Measurements from ENCODE around the gene PZP. TPM values are rescaled to one million over a fixed set of nuclear protein-coding genes. Genes with fewer than 3 reads are reported as not detected.

The PZP gene
- total and polyA plus RNA-seq, 4 experiments from 2014 or later: 0.32 TPM; not detected in 3

GRCh38 chr12:9115731-9116559, 92.2 kb downstream of the PZP start, which contains the start of gene A2M:
A2M (minus strand) TSS chr12:9115919; CDS start chr12:9115849, 70 bp downstream.
- CTCF ChIA-PET (ENCODE audit: partially characterized antibody): interaction anchor here (1.2 kb wide), 1 partner anchor 459 kb away, joined by 3 read pairs; no protein-coding TSS in a partner anchor
- H3K27ac Mint-ChIP-seq: peak within 1 kb of the TSS in 6 of 7 donors; percentile 7 to 85 (median 43)

DNA sequence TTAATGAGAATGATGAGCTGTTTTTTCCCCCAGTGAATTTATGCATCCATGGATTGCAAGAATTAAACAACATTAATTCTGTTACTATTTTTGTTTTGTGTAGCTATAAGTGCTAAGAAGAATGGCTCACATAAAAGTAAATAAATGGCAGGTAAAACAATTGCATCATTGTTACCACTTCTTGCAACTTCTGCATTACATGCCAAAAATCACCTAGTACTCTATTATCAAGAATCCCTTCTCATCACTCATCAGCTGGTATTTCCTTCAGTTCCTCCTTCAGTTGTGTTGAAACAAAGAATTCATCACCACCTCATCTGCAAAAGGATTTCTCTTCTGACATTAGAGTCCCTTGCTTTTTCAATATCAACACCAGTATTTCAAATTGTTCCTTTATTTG, 93.2 kb downstream of the PZP start:
- intact Hi-C loops (cut with micrococcal nuclease): no loop called here
- peaks cover 9% of the 10 kb centered on the region for H3K4me1 ChIP-seq (ENCODE audit: insufficient read depth, low read length)
- Mint-ChIP-seq H3K36me3 (peaks cover 20 to 34% of the 10 kb centered on the region in 2 donors), H3K27me3 (no peaks in the 10 kb centered on the region), H3K4me3 (no peak overlapping the region), H3K9me3 (no peaks in the 10 kb centered on the region), H3K4me1 (peaks cover 24 to 33% (median 26%) of the 10 kb centered on the region in 4 donors), H3K27ac (peak overlapping the region in 3 of 7 donors; percentile 18 to 60 (median 38))
- no peaks in the 10 kb centered on the region for H3K36me3 ChIP-seq (ENCODE audit: insufficient read depth, low read length)
- no peak overlapping the region for H3K27ac ChIP-seq (ENCODE audit: low read depth, low read length)
- ChIA-PET POLR2A (ENCODE audit: partially characterized antibody) (no interaction called here), CTCF (ENCODE audit: partially characterized antibody) (no interaction called here)
- H3K27me3 ChIP-seq (ENCODE audit: insufficient read depth, low read length): no peaks in the 10 kb centered on the region
- H3K4me3 ChIP-seq (ENCODE audit: low read length in 2 of 2): no peak overlapping the region
- no peaks in the 10 kb centered on the region for H3K9me3 ChIP-seq (ENCODE audit: control insufficient read depth in 1 of 2, low read length in 2 of 2)
- no peak for DNase-seq

More at GRCh38 chr12:9115731-9116559, 92.2 kb downstream of the PZP start, which contains the start of gene A2M:
- H3K4me1 ChIP-seq (ENCODE audit: insufficient read depth, low read length): peaks cover 9% of the 10 kb centered on the region
- H3K27me3 Mint-ChIP-seq: no peaks in the 10 kb centered on the region
- H3K27ac ChIP-seq (ENCODE audit: low read depth, low read length): no peak within 1 kb of the TSS
- no peaks in the 10 kb centered on the region for H3K27me3 ChIP-seq (ENCODE audit: insufficient read depth, low read length)
- no peak for DNase-seq
- POLR2A ChIA-PET (ENCODE audit: partially characterized antibody): interaction anchor here (1.4 kb wide), 1 partner anchor 9 kb away, joined by 3 read pairs; no protein-coding TSS in a partner anchor
- no peaks in the 10 kb centered on the region for H3K9me3 Mint-ChIP-seq
- H3K36me3 ChIP-seq (ENCODE audit: insufficient read depth, low read length): no peaks in the 10 kb centered on the region
- H3K4me3 Mint-ChIP-seq: peak within 1 kb of the TSS in 6 of 8 donors; percentile 1 to 70 (median 42)
- no peaks in the 10 kb centered on the region for H3K9me3 ChIP-seq (ENCODE audit: control insufficient read depth in 1 of 2, low read length in 2 of 2)
- no peak within 1 kb of the TSS for H3K4me3 ChIP-seq (ENCODE audit: low read length in 2 of 2)
- peaks cover 27 to 37% (median 30%) of the 10 kb centered on the region in 4 donors for H3K4me1 Mint-ChIP-seq
- intact Hi-C loops (cut with micrococcal nuclease): no loop called here
- H3K36me3 Mint-ChIP-seq: peaks cover 20 to 41% of the 10 kb centered on the region in 2 donors

- no peak for DNase-seq
- Histone ChIP-seq H3K27me3 (ENCODE audit: insufficient read depth, low read length) (no peaks in the 10 kb centered on the region), H3K4me1 (ENCODE audit: insufficient read depth, low read length) (peaks cover 9% of the 10 kb centered on the region), H3K36me3 (ENCODE audit: insufficient read depth, low read length) (no peaks in the 10 kb centered on the region), H3K4me3 (ENCODE audit: low read length in 2 of 2) (no peak overlapping the region), H3K9me3 (ENCODE audit: control insufficient read depth in 1 of 2, low read length in 2 of 2) (no peaks in the 10 kb centered on the region), H3K27ac (ENCODE audit: low read depth, low read length) (no peak overlapping the region)
- H3K36me3 Mint-ChIP-seq: peaks cover 17 to 40% of the 10 kb centered on the region in 2 donors
- H3K27me3 Mint-ChIP-seq: no peaks in the 10 kb centered on the region
- intact Hi-C loops (cut with micrococcal nuclease): no loop called here
- H3K4me3 Mint-ChIP-seq: no peak overlapping the region
- no peak overlapping the region for H3K27ac Mint-ChIP-seq
- ChIA-PET CTCF (ENCODE audit: partially characterized antibody) (no interaction called here), POLR2A (ENCODE audit: partially characterized antibody) (no interaction called here)
- no peaks in the 10 kb centered on the region for H3K9me3 Mint-ChIP-seq
- H3K4me1 Mint-ChIP-seq: peaks cover 24 to 33% (median 26%) of the 10 kb centered on the region in 4 donors
Measured at GRCh38 chr12:9113987-9114309, 94.2 kb downstream of the PZP start.

DNA sequence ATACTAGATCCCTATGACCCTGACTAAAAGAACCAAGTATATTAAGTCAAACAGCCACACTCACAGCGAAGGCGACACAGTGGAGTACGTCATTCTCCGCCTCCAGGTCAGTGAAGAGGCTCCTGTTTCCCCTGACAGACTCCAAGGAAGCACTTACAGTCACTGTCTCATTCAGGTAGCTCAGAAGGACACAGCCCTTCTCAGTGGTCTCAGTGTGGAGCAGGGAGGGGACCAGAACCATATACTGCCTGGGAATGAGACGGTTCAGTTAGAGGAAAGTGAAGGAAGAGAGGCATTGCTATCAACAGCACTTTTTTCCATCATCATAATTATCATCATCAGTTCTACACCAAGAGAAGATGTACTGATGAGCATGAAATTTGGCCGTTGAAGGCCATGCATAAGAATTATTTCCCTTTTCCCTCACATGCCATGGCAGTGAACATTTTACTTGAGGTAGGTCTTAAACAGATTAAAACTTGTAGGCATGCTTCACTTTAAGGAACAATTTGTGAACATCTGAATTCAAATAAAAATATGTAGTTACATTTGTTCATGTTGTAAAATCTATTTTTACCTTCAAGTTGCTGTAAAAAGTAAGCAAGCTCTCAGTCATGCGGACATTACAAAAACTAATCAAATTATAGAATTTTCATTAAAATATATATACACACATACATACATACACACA, 94.8 kb downstream of the PZP start:
- no peaks in the 10 kb centered on the region for H3K27me3 ChIP-seq (ENCODE audit: insufficient read depth, low read length)
- Mint-ChIP-seq H3K36me3 (peaks cover 22 to 45% of the 10 kb centered on the region in 2 donors), H3K4me1 (peaks cover 24 to 29% (median 26%) of the 10 kb centered on the region in 4 donors), H3K27ac (peak overlapping the region in 1 of 7 donors; percentile 49), H3K27me3 (no peaks in the 10 kb centered on the region), H3K9me3 (no peaks in the 10 kb centered on the region), H3K4me3 (no peak overlapping the region)
- H3K4me1 ChIP-seq (ENCODE audit: insufficient read depth, low read length): peaks cover 9% of the 10 kb centered on the region
- H3K4me3 ChIP-seq (ENCODE audit: low read length in 2 of 2): no peak overlapping the region
- DNase-seq: no peak
- intact Hi-C loops (cut with micrococcal nuclease): no loop called here
- H3K36me3 ChIP-seq (ENCODE audit: insufficient read depth, low read length): no peaks in the 10 kb centered on the region
- CTCF ChIA-PET (ENCODE audit: partially characterized antibody): interaction anchor here (0.9 kb wide), 1 partner anchor 34 kb away, joined by 3 read pairs; no protein-coding TSS in a partner anchor
- no peaks in the 10 kb centered on the region for H3K9me3 ChIP-seq (ENCODE audit: control insufficient read depth in 1 of 2, low read length in 2 of 2)
- no peak overlapping the region for H3K27ac ChIP-seq (ENCODE audit: low read depth, low read length)
- POLR2A ChIA-PET (ENCODE audit: partially characterized antibody): no interaction called here

DNA sequence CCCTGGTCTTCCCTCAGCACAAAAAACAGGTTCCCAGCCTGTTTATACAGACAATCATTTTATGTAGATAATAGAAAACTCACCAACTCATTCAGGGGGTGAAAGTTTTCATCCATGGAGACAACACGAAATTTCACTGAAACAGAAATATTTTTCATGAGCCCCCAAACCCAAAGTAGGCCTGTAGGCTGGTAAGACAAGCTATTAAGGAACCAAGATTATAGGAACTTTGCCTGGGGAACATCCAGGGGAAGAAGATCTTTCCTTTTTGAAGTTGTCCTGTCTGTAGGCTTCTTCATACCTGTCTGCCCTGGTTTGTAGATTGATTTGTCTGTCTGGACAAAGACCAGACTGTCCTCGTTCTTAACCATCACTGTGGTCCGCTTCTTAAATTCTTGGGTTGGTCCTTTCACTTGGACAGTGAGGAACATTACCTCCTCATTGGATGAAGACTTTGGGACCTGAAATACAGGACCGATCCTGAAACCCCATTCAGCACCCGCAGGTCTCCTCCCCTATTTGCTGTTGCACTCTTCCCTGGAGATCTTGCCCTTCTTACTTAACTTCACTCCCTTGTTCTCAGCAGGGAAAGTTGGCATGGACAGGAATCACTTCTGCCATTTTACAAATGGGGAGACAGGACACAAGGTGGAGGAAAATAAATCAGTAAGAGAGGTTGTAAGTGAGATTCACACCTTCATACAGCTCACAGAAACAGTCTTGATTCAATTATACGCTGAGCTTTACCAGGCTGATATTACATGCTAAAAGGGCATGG, 95.9 kb downstream of the PZP start:
- POLR2A ChIA-PET (ENCODE audit: partially characterized antibody): no interaction called here
- DNase-seq: no peak
- Histone ChIP-seq H3K4me3 (ENCODE audit: low read length in 2 of 2) (no peak overlapping the region), H3K27ac (ENCODE audit: low read depth, low read length) (no peak overlapping the region), H3K9me3 (ENCODE audit: control insufficient read depth in 1 of 2, low read length in 2 of 2) (no peaks in the 10 kb centered on the region), H3K27me3 (ENCODE audit: insufficient read depth, low read length) (no peaks in the 10 kb centered on the region), H3K4me1 (ENCODE audit: insufficient read depth, low read length) (peaks cover 9% of the 10 kb centered on the region), H3K36me3 (ENCODE audit: insufficient read depth, low read length) (no peaks in the 10 kb centered on the region)
- H3K27ac Mint-ChIP-seq: peak overlapping the region in 2 of 7 donors; percentile 59 to 81
- H3K9me3 Mint-ChIP-seq: no peaks in the 10 kb centered on the region
- H3K4me1 Mint-ChIP-seq: peaks cover 22 to 28% (median 24%) of the 10 kb centered on the region in 4 donors
- intact Hi-C loops (cut with micrococcal nuclease): no loop called here
- H3K36me3 Mint-ChIP-seq: peaks cover 28 to 43% of the 10 kb centered on the region in 2 donors
- CTCF ChIA-PET (ENCODE audit: partially characterized antibody): interaction anchor here (0.9 to 1.1 kb wide), 2 partner anchors 10 to 32 kb away, joined by 3 read pairs; no protein-coding TSS in a partner anchor
- no peaks in the 10 kb centered on the region for H3K27me3 Mint-ChIP-seq
- H3K4me3 Mint-ChIP-seq: no peak overlapping the region

DNA sequence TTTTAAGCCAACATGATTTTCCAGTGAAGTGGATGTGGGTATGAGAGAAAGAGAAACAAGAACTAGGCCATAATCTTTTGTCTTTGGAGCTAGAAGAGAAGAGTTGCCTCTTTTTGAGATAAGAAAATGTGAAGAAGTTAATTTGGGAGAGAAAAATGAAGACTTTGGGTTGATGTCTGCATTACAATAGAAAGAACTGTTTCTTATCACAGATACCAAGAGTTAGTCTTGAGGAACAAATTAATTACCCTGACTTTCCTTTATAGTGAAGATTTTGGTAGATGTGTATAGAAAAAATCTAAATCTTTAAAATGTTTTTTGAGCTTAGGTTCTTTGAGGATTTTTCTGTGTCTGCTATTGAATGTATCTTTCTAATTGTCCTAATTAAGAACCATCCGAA, 96.7 kb downstream of the PZP start:
- no peaks in the 10 kb centered on the region for H3K9me3 ChIP-seq (ENCODE audit: control insufficient read depth in 1 of 2, low read length in 2 of 2)
- no peaks in the 10 kb centered on the region for H3K27me3 ChIP-seq (ENCODE audit: insufficient read depth, low read length)
- Mint-ChIP-seq H3K27ac (peak overlapping the region in 2 of 7 donors; percentile 3 to 14), H3K4me3 (no peak overlapping the region), H3K4me1 (peaks cover 17 to 21% (median 20%) of the 10 kb centered on the region in 4 donors), H3K27me3 (no peaks in the 10 kb centered on the region), H3K9me3 (no peaks in the 10 kb centered on the region), H3K36me3 (peaks cover 29 to 45% of the 10 kb centered on the region in 2 donors)
- H3K36me3 ChIP-seq (ENCODE audit: insufficient read depth, low read length): no peaks in the 10 kb centered on the region
- H3K4me3 ChIP-seq (ENCODE audit: low read length in 2 of 2): no peak overlapping the region
- no peak overlapping the region for H3K27ac ChIP-seq (ENCODE audit: low read depth, low read length)
- intact Hi-C loops (cut with micrococcal nuclease): no loop called here
- H3K4me1 ChIP-seq (ENCODE audit: insufficient read depth, low read length): peaks cover 9% of the 10 kb centered on the region
- ChIA-PET CTCF (ENCODE audit: partially characterized antibody) (interaction anchor here (1.1 kb wide), 1 partner anchor 10 kb away, joined by 3 read pairs; no protein-coding TSS in a partner anchor), POLR2A (ENCODE audit: partially characterized antibody) (no interaction called here)
- no peak for DNase-seq

Measured in CD4-positive, alpha-beta memory T cell (primary cell).